ENCODE results near the gene GPR61.

Gene GPR61

DNA sequence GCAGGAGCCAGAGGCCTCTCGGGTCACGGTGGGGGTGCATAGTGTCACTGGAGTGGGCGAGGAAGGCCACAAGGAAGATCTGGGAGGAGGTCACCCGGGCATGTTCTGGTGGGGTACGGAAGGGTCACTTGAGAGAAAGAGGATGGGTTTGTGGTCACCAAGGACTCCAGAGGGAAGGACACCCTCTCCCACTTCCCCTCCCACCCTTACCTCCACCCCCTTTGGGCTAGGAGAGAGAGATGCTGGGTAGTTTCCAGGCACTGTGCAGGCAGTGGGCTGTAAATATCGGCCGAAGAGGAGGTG is 30.8 kb upstream of the GPR61 start:
- no peak for DNase-seq (ENCODE audit: low read depth in 3 of 3, low spot score in 1 of 3)

DNA sequence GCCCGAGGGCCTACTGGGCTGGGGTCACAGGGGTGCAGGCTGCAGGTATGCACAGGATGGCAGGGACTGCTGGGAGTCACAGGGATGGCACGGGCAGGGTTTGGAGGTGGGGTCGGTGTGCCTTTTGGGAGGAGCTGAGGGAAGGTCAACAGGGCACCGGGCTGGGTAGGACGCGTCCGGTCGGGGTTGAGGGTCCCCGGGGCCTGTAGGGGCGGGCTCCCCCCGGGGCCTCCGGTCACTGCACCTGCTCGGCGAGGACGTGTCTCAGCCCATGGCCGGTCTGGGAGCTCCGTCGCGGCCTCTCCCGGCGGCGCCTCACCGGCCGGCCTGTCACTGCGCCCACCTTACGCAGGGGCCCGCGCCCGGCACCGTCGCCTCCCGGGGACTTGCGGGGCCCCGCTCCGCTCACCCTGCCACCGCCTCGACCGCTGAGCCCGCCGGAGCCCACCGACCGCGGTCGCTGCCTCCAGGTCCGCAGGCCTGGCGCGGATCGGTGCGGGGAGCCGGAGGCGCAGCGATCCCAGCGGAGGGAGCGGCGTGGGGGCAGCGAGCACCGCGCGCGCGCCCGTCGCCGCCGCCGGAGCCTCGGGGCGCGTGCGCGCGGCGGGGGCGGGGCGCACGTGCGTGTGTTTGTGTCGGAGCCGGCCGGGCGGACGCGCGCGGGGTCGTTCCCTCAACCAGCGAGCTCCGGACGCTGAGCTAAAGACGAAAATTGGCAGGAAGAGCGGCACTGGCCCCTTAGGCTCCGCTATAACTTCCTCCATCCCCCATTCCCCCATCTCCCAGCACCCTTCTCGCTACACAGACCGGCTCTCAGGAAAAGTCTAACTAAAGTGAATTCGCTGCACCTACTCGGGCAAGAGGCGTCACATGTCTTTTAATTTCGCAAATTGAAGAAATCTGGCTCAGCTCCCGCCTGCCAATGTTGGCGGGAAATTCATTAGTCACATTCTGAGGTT is 30.2 kb upstream of the GPR61 start, which contains the start of gene AMIGO1:
Gene AMIGO1, minus strand, starts transcription at position 552 of the 959 bp plus-strand sequence. CDS start 815 bp downstream, outside the sequence.
- DNase-seq (ENCODE audit: low read depth in 3 of 3, low spot score in 1 of 3): peak in 1 of 3 donors; percentile 59

DNA sequence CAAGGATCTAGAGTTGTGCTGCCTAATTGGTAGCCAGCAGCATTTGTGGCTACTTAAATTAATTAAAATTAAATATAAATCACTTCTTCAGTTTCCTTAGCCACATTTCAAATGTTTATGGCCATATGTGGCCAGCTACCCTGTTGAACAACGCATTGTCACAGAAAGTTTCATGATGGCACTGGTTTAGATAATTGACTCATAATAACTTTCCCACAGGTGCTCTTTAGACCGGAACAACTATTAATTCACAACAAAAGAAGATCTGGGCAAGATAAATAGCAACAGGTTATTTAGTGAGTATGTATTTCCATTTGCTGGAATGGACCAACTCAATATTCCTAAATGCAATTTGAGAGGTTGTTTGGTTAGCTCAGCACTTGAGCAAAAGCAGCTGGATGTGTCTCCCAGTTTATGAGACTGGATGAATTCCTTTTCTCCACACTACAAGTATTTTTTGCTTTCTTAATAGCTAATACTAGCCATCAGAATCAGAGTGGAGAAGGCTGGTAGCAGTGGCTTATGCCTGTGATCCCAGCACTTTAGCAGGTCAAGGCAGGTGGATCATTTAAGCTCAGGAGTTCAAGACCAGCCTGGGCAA is 26.5 kb upstream of the GPR61 start:
- no peak for DNase-seq (ENCODE audit: low read depth in 3 of 3, low spot score in 1 of 3)

DNA sequence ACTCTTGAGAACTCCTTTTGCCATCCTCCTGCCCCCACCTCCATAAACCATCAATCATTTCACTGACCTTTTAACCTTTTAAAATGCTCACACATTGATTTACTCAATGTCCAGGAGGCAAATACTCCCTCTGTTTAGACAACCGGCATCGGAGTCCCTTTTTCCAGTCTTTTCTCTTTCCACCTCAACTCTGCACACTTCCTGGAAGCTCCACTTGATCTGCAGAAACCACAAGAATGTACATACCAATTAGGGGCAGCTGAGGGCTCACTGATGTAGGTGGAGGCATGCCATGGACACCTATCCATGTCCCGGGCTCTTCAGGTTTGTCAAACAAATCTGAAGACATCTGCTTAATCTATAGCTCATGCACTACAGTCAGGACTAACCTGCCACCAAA is 24.8 kb upstream of the GPR61 start:
- no peak for DNase-seq (ENCODE audit: low read depth in 3 of 3, low spot score in 1 of 3)

DNA sequence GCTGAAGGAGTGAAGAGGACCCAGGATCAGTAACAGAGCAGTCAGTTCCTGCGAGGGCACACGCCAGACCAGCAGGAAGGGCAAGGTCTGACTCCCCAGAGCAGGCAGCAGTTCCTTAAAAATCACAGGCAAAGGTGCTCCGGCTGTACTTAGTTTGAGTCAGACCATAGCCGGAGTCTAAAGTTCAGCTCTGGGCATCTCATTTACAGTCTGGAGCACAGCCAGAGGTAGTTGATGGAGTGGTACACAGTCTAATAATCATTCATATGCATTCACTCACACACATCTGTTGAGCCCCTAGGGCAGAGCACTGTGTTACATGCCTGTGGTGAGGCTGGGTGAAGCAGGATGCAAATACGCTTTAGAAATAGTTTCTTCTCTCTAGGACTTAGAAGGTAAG is 22.8 kb upstream of the GPR61 start:
- DNase-seq (ENCODE audit: low read depth in 3 of 3, low spot score in 1 of 3): no peak

DNA sequence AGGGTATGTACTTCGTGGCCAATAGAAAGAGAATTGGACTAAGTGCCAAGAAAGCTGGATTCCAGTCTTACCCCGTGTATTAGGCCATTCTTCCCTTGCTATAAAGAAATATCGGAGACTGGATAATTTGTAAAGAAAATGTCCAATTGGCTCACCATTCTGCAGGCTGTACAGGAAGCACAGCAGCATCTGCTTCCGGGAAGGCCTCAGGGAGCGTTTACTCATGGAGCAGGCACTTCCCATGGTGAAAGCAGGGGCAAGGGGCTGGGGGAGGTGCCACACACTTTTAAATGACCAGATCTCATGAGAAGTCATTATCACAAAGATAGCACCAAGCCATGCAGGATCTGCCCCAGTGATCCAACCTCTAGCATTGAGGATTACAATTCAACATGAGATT is 22.3 kb upstream of the GPR61 start:
- no peak for DNase-seq (ENCODE audit: low read depth in 3 of 3, low spot score in 1 of 3)

DNA sequence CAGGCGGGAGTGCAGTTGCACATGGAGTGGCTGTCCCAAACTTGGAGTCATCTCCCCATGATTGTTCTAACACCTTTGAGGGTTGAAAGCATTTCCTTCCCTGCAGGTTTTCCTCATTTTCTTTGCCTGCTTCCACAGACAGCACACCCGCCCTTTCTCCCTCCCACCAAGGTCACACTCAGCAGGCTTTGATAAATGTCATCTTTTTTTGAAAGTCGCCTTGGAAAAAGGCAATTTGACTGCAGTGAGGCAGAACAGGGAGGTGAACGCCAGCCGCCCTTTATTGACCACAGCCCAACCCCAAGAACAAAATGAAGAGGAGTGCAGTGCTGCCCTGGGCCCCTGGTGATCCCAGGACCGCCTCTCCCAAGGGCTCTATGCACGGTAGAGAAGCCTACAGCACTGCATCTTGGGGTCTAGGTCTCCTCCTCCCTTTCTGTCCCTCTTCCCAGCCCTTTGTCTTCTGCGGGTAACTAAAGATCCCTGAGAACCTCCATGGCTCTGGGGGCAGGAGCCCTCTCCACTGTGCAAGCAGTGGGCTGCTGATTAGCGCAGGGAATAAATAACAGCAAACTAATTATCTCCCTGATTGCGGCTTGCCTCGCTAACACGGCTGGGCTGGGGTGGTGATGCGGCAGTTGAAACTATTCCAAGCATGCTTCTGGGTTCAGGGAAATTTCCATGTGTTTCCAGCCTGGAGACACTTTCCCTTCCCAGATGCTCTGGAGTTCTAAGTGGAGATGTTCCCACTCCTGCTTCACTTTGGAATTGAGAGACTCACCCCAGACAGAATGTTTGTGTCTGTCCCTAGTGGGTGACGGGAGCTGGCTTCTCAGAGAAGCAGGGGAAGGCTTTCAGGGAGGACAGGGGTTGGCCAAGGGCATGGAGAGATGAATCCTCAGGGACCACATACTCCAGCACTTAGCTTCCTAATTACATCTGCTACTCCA is 18.4 kb upstream of the GPR61 start:
- no peak for DNase-seq (ENCODE audit: low read depth in 3 of 3, low spot score in 1 of 3)

DNA sequence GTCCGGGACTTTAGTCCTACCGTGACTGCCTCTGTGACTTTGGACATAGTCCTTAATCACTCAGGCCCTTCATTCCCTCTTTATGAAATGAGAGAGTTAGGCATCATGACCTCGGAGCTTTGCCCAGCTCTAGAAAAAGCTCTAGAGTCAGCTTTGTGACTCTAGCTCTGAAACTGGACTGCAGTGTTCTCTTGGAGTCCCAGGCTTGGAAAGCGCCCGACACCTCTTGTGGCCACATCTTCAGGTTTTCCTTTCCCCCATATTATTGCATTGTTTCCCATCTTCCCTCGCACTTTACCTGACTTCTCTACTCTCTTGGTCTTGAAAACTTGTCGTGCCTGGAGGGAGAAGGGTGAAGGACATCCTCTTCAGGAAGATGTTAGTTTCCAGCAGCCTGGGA is 17.6 kb upstream of the GPR61 start:
- DNase-seq (ENCODE audit: low read depth in 3 of 3, low spot score in 1 of 3): no peak

DNA sequence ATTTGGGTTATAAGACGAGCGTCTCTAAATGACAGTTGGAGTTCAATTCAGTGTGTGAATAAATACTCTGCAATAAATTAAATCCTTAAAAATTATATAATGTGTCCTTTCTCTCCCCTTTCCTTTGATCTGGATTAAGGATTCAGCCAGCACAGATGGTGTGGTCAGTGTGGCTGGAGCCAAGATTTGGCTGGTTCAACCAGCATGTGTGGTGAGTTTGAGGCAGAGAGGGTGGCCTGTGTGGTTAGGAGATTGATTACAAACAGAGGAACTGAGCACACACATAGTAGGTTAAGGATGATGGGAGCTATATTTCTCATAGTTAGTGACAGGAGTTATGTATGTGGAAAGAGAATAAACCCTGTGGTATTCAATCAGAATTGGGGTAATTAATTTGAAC is 16.0 kb upstream of the GPR61 start:
- DNase-seq (ENCODE audit: low read depth in 3 of 3, low spot score in 1 of 3): no peak

DNA sequence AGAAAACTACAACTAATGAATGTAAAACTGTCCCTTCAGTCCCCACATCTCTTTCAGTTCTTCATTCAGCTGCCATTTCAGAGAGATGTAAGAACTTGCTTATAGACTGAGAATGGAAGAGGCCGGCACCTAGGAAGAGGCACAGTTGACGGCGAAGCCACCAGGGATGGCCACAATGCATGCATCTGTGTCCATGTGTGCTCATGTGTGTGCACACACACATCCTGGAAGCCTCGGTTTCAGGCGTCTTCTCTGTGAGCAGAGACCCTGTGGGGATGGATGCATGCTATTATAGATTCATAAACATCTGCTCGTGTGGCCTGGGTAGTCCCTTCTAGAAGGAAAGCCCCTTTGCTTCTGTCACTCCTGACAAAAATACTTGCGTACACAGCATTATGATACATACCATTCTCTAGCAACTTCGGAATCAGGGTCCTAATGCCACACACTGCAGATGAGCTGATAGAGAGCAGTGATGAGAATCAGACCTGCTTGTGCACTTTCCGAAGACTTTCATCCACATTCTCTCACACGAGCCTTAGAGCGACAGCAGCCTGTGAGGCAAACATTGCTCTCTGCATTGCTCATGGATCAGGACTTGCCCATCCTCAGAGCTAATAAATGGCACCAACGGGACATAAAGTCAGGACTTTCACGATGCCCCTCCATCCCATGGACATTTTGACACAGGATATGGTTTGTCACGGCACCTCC is 12.4 kb upstream of the GPR61 start:
- DNase-seq (ENCODE audit: low read depth in 3 of 3, low spot score in 1 of 3): no peak

DNA sequence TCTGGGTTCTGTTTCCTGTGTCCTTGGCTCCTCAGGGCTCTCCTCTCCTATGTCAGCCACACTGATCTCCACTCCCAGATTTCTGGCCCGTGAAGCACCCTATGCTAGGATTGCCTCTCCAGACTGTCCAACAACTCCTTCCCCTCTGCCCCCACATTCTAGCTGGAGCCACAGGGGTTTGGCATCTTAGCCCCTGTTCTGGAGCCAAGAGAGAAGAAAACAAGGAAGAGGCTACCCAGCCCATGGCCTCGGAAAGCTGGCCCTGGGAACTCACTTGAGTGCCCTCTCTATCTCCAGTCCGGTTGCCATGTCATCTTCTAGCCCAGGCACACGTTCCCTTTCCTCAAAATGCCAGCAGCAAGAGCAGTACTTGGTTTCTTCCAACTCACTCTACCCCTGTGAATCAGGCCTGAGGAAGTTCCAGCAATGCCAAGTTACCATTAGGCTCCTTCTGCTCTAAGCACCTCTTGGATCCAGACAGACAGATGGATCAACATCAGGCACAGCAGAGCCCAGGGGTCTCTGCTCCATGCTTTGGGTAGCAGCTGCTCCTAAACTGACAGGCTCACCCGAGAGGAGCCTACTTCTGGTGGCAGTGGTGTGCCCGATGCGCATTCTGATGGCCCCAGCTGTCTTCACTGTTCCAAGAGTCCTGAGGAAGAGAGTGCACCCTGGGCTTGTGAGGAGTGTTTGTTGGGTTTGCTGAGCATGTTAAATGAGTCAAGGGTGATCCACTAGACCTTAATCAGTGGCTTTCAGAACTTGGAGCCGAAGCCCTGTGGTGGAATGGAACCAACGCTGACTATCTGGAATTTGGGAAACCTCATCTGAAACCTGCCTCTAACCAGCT is 11.6 kb upstream of the GPR61 start:
- no peak for DNase-seq (ENCODE audit: low read depth in 3 of 3, low spot score in 1 of 3)

DNA sequence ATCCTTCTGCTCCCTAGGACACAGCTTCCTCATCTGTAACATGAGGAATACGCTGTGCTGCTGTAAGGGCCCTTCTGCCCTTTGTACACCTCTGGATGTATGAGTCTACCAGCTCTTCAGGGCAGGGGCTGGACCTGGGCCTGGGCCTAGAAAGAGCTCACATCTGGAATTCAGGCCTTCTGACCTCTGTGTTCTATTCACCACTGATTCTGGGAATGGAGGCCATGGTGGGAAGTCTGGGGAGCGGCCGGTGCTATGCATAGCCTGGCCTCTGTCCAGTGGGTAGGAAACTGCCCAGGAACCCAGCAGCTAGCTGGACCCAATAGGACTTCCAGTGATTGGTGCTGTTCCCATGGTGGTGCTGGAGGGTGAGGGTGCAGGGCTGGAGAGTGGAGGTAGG is 11.0 kb upstream of the GPR61 start:
- no peak for DNase-seq (ENCODE audit: low read depth in 3 of 3, low spot score in 1 of 3)

DNA sequence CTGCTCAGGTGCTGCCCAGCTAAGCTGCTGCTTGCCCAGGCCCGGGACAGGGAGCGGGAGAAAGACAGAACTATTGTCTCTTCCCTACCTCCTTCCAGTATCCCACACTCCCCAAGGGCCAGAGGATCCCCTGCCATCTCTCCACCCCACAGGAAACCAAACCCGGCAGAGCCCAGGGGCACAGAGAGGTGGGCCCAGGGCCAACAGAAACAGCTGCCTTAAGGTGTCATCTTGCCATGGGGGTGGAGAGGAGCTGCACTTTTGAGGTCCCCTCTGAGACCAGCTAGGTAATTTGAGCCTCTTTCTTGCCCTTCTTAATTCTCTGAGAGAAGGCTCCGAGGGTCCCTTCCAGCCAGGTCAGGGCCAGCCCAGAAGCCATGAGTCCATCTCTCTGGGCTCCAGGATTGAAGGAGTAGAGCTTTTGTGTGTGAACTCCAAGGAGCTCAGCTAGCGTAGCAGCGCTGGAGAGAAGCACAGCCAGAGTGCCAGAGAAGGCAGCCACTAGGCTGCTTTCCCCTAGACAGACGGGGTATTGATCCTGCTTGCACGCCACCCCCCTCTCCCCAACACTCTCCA is 9.7 kb upstream of the GPR61 start:
- no peak for DNase-seq (ENCODE audit: low read depth in 3 of 3, low spot score in 1 of 3)

DNA sequence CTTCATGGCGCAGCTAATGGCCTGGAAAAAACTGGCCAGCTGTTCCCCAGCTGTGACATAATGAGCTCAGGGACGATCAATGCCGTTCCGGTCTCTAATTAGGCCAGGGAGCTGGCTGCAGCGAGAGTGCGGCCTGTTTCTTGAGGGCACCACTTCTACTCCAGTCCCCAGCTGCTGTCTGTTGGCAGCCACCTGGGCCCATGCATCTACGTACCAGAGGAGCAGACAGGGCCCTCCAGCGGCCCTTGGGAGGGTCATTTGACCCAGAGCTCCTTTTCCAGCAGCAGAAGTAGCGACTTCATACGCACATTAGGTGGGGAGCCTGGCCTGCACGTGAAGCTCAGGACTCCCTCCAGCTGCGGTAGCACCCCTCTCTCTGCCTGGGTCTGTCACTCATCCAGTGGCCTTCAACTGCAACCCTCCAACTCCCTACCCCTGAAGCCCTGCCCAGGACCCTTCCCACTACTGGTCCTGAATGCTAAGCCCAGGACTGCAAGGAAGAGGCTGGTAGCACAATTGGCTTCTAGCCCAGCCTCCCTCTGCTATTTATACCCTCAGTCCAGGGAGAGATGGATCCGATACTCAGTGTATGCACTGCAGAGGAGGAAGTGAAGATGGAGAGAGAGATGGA is 9.1 kb upstream of the GPR61 start:
- no peak for DNase-seq (ENCODE audit: low read depth in 3 of 3, low spot score in 1 of 3)

DNA sequence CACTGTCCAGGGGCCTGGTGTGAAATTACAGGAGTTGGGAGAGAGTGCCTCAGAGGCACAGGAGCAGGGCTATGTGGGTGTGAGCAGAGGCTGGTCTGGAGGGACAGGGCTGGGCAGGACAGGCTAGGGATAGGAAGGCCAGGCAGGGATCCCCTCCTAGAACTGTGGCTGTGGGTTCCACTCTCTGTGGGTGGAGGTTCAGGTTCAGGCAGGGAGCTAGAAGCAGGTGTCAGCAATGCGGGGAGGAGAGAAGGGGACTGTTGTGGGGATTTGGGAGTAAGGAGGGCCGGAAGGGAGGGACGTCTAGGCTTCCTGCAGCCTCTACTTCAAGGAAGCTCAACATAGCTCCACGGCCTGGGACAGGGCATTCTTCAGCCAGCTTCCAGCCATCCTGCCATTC is 8.3 kb upstream of the GPR61 start:
- DNase-seq (ENCODE audit: low read depth in 3 of 3, low spot score in 1 of 3): no peak

DNA sequence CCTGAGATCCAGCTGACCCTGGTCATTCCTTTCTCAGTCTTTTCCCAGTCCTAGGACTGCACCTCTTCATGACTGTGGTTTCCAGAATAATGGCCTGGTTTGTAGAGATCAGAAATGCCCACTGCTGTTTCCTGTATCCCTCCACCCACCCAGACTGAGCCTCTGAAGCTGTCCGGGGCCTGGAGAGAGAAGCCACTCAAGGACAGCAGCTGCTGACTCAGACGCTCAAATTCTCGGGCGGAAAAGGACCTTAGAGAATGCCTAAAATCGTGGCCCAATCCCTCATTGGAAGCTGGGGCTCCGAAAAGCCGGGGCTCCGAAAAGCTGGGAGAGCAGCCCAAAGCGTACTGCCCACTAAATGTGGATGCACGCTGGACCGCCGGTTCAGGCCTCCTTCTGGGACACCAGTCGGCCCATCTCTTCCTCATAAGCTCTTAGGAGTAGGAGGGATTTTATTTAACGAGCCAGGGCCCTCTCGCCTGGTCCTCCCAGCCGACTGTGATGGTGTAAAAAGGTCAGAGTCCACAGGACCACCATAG is 7.8 kb upstream of the GPR61 start:
- DNase-seq (ENCODE audit: low read depth in 3 of 3, low spot score in 1 of 3): no peak

DNA sequence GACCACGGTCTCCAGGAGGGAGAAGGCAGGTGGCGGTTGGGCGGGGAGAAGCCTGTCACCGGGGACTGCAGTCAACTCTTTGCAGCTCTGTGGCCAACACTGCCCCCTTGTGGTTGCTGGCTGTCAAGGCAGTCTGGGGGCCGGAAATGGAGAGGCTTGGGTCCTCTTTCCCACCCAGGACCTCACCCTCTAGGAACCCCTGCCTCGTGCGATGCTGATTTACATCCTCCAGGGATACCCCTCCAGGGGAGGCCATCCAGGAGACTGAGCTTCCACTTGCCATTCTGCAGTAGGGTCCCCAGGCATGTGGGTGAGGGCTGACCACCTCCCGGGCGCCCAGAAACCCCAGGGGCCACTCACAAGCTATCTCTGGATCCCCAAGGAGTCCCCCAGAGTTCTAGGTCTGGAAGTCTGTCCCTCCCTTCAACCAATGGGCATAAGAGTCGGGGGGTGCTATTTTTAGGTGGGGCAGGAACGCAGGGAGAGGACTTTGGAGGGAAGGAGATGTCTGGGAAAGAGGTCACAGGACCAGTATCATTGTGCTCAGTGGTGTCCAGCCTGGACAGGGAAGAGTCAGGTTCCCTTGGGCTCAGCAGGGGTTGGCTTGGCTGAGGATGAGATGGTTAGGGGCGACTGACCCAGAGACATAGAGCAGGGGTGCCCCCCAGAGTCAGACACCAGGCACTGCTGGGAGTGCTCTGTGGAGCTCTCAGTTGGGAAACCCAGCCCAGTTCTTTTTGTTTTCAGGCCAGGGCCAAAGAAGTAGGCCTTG is 7.1 kb upstream of the GPR61 start:
- DNase-seq (ENCODE audit: low read depth in 3 of 3, low spot score in 1 of 3): peak; percentile 82 to 92 (median 83)

DNA sequence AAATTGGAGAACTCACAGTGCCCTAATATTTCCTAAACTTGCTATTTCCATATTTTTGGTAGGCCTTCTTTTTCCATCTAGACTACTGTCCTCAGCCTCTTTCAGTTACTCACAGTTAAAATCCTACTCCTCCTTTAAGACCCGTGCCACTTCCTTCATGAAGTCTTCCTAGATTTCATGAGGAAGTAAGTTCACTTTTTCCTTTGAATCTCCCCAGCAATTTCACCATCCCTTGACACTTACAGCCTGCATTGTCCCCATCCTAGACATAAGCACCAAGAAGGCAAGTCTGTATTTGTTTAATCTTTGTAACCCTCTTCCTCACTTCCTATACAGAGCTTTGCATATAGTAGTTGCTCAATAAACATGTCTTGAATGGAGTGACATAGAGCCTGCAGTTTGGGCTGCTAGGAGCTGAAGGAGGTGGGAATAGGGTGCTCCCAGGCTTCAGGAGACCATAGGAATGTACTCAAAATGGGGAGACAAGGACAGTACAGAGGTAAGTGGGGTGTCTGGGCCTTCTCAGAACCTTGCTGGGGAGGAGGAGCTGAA is 5.3 kb upstream of the GPR61 start:
- DNase-seq (ENCODE audit: low read depth in 3 of 3, low spot score in 1 of 3): no peak
